ENCODE measurements around the gene KIAA0232. TPM values are rescaled to one million over a fixed set of nuclear protein-coding genes. Genes with fewer than 3 reads are reported as not detected.

Gene KIAA0232
- total and polyA plus RNA-seq, 9 of the 15 experiments (the other 6 are each of a cell fraction or from before 2014, with no cell fraction given): 3.5 to 17.4 (median 13.0) TPM

GRCh38 chr4:6917461-6918271 lies 135.1 kb downstream of the KIAA0232 start (continued):
- TF ChIP-seq CUX1 (CRISPR knock-in tag; IDR thresholded peaks at IDR 0.05): peak; percentile 83; the same call in 1 of the 2 replicates
- TF ChIP-seq MNT (conservative IDR thresholded peaks at IDR 0.05): no peak
- TF ChIP-seq ELF1 (tag; IDR thresholded peaks at IDR 0.05): no peak
- TF ChIP-seq TEAD4 (IDR thresholded peaks at IDR 0.05; ENCODE audit: low read length): peak; percentile 55
- TF ChIP-seq TEAD4 (CRISPR knock-in tag; IDR thresholded peaks at IDR 0.05; ENCODE audit: borderline replicate concordance): no peak
- peak; percentile 56; the same call in 1 of the 2 replicates for TF ChIP-seq RBFOX2 (IDR thresholded peaks at IDR 0.05; ENCODE audit: low read depth, low read length)
- peak; percentile 54; the same call in 1 of the 2 replicates for TF ChIP-seq SMAD3 (CRISPR knock-in tag; conservative IDR thresholded peaks at IDR 0.05)
- no peak for TF ChIP-seq ZNF274 (IDR thresholded peaks at IDR 0.05; ENCODE audit: borderline replicate concordance, low read depth, low read length)
- peak; percentile 73 for TF ChIP-seq ZNF584 (CRISPR knock-in tag; IDR thresholded peaks at IDR 0.05; ENCODE audit: low read depth)
- TF ChIP-seq EGR1 (conservative IDR thresholded peaks at IDR 0.05): peak; percentile 56
- TF ChIP-seq MYNN (IDR thresholded peaks at IDR 0.05): peak; percentile 79; the same call in 1 of the 2 replicates
- no peak for TF ChIP-seq MYNN (CRISPR knock-in tag; IDR thresholded peaks at IDR 0.05)
- no peak for TF ChIP-seq SREBF1 (IDR thresholded peaks at IDR 0.05; ENCODE audit: borderline replicate concordance, low read depth, low read length)
- TF ChIP-seq SMAD4 (CRISPR knock-in tag; conservative IDR thresholded peaks at IDR 0.05): peak; percentile 80
- TF ChIP-seq HMBOX1 (IDR thresholded peaks at IDR 0.05): no peak
- TF ChIP-seq MTA3 (IDR thresholded peaks at IDR 0.05; ENCODE audit: borderline replicate concordance): 0 out of 2 replicates have a peak, but pooled peaks have one; percentile 45
- 0 out of 2 replicates have a peak, but pooled peaks have one; percentile 56 for TF ChIP-seq ZBTB7A (IDR thresholded peaks at IDR 0.05; ENCODE audit: borderline replicate concordance, control insufficient read depth, low read depth, low read length)
- TF ChIP-seq HIVEP1 (CRISPR knock-in tag; IDR thresholded peaks at IDR 0.05): 0 out of 2 replicates have a peak, but pooled peaks have one; percentile 49
- TF ChIP-seq ZSCAN32 (CRISPR knock-in tag; IDR thresholded peaks at IDR 0.05): no peak
- TF ChIP-seq ZNF589 (CRISPR knock-in tag; IDR thresholded peaks at IDR 0.05; ENCODE audit: low read depth): peak; percentile 66
- TF ChIP-seq ZFP36 (IDR thresholded peaks at IDR 0.05; ENCODE audit: low read depth, low read length, partially characterized antibody): peak; percentile 55

Measured in K562 (cell line).